HFF-Myc (cell line): ENCODE measurements around the gene HCST.

Experiments
- DNase-seq: peaks from one replicate; pipeline ENCODE4 v3.0.0-alpha.2; 2011; ENCODE audit warnings: low read depth; ENCODE audit errors: extremely low read depth
- H3K4me3 ChIP-seq: replicated peaks from 2 replicates; pipeline ENCODE4 v1.5.1; 2011; ENCODE audit warnings: low read depth, mild to moderate bottlenecking, control low read depth, low read length
- CTCF ChIP-seq: IDR thresholded peaks from 2 replicates; pipeline ENCODE4 v1.5.1; 2012; ENCODE audit warnings: mild to moderate bottlenecking, low read depth, low read length, control low read depth; ENCODE audit errors: missing control alignments

The HCST gene

GRCh38 chr19:35860818-35861639 is 41.3 kb upstream of the HCST start:
- DNase-seq: no peak

GRCh38 chr19:35861640-35862160 is 40.6 kb upstream of the HCST start:
- no peak overlapping the region for H3K4me3 ChIP-seq
- DNase-seq: no peak
- TF ChIP-seq CTCF: no peak

More at GRCh38 chr19:35860818-35861639, 41.3 kb upstream of the HCST start:
- H3K4me3 ChIP-seq: no peak overlapping the region
- TF ChIP-seq CTCF: no peak

GRCh38 chr19:35862528-35862927 is 39.8 kb upstream of the HCST start:
- no peak for TF ChIP-seq CTCF
- DNase-seq: no peak
- no peak overlapping the region for H3K4me3 ChIP-seq

- no peak for DNase-seq
- no peak overlapping the region for H3K4me3 ChIP-seq
- TF ChIP-seq CTCF: no peak
Measured at GRCh38 chr19:35863018-35863417, 39.3 kb upstream of the HCST start.

- no peak for TF ChIP-seq CTCF
- H3K4me3 ChIP-seq: peak within 1 kb of the TSS; percentile 22
- DNase-seq: no peak
Measured at GRCh38 chr19:35868172-35868822, 34.0 kb upstream of the HCST start, which contains the start of gene APLP1. TSS of gene APLP1 (plus strand) at chr19:35868574. CDS start at chr19:35868637, 63 bp downstream.

GRCh38 chr19:35868823-35869326 is 33.5 kb upstream of the HCST start:
- no peak for DNase-seq
- no peak for TF ChIP-seq CTCF
- H3K4me3 ChIP-seq: peak overlapping the region; percentile 22
